CD1c-positive myeloid dendritic cell (primary cell): ENCODE data around the gene FYTTD1.
"Not testable (repeated sequence)": the region's sequence is repeated elsewhere in the genome, so short reads cannot be mapped to it uniquely, and the experiment has no call there.

Experiments
- DNase-seq: peaks from one replicate; pipeline ENCODE4 v3.0.0-alpha.2; 2016; ENCODE audit errors: extremely low spot score

FYTTD1 gene, protein sequence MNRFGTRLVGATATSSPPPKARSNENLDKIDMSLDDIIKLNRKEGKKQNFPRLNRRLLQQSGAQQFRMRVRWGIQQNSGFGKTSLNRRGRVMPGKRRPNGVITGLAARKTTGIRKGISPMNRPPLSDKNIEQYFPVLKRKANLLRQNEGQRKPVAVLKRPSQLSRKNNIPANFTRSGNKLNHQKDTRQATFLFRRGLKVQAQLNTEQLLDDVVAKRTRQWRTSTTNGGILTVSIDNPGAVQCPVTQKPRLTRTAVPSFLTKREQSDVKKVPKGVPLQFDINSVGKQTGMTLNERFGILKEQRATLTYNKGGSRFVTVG

DNA sequence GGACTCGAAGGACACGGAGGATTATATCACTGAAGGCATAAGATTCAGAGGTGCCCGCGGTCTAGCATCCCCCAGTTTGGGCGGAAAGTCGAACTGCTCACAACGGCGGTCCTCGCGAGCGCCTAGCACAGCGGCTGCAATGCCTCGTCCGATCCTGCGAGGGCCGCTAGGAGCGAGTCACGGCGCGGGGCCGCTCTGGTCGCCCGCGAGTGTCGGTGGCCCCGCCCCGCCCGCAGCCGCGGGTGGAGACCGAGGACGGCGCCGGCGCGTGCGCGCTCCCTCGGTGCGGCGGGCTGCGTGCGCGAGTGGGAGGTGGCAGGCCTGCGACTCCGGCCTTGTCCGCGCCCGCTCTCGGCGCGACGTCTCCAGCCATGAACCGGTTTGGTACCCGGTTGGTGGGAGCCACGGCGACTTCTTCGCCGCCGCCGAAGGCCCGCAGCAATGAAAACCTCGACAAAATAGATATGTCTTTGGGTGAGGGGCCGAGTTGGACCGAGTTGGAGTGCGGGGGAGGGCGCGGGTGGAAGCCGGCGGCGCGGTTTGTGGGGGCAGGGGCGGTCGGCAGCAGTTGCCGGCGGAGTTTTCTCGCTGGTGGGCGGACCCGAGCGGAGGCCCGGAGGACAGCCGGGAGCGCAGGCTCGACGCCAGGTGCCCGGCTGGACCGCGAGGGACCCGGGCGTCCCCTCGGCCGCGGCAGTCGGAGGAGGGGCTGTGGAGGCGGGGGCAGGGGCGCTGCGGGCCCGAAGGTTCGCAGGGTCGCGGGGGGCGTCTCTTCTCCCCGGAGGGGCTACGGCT is at the start of gene FYTTD1:
Gene FYTTD1, plus strand, starts transcription at position 283 of the 795 bp plus-strand sequence. Its CDS starts 89 bp downstream, at position 372.
- peak; percentile 96 for DNase-seq

DNA sequence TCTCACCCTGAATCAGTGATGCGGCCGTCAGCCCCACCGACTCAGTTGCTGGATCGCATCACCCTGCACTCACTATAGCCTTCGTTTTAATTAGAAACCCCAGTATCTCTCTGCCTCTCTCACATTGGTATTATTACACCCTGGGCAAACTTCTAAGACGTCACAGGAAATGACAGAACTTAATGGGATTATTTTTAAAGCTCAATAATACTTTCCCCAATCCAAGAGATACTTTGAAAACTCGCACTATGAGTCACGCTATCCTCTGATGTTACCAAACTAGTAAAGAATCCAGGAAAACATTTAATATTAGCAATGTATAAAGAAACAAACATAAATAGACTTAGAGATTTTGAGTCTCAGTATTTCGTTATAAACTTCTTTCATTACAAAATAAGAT is 49.6 kb upstream of the FYTTD1 start:
- no peak for DNase-seq

DNA sequence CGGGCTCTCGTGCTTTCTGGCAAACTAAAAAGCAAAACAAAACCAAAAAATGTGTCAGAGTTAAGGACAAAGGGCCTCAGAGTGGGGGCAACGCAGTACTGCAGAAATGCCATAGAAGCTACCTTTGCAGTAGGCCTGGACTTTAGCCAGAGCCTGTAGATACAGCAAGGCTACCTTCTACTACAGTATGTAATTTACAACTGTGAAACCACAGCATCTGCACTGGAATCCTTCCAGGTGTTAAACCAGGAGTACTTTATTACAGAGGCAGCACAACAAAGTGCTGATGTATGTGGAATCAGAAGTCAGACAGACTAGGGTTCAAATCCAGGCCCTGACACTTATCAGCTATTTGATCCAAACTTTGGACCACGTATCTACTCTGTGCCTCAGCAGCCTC is 47.8 kb upstream of the FYTTD1 start:
- no peak for DNase-seq

DNA sequence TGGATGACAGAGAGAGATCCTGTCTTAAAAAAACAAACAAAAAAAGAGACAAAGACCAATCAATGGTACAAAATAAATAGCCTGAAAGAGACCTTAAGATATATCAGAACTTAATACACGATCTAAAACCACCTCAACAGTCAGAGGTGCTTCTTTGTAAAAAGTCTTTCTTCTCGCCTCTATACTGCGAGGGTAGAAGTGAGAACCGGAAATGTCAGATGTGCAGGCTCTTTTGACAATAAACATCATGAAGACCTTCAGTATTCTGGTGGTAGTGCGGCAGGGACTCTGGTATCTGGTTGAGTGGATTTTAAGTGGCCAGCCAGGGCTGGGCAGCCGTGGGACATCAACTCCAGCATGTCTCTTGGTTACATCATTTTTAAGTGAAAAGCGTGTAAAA is 43.0 kb upstream of the FYTTD1 start:
- DNase-seq: no peak

DNA sequence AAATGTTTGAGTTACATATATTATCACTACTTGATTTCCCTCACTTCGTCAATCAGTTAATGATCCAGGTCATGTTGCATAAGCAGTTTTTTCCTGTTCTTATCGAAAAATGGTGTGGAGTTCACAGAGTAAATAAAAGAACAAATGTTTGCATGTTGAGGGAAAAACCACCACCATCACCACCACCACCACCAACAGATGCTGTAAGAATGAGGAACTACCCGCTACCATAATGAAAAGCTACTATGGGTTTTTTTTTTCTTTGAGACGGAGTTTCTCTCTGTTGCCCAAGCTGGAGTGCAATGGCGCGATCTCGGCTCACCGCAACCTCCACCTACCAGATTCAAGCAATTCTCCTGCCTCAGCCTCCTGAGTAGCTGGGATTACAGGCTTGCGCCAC is 40.5 kb upstream of the FYTTD1 start:
- peak; percentile 34 for DNase-seq

DNA sequence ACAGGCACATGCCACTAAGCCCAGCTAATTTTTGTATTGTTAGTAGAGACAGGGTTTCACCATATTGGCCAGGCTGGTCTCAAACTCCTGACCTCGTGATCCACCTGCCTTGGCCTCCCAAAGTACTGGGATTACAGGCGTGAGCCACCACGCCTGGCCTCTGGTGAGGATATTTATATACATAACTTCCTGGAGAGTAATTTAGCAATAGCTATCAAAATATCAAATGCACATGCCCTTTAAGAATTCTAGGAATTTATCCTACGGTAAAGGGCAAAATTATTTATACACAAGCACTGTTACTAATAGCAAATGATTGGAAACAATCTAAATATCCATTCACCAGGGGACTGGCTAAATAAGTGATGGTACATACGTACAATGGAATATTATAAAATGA is 38.7 kb upstream of the FYTTD1 start:
- DNase-seq: not testable (repeated sequence)

DNA sequence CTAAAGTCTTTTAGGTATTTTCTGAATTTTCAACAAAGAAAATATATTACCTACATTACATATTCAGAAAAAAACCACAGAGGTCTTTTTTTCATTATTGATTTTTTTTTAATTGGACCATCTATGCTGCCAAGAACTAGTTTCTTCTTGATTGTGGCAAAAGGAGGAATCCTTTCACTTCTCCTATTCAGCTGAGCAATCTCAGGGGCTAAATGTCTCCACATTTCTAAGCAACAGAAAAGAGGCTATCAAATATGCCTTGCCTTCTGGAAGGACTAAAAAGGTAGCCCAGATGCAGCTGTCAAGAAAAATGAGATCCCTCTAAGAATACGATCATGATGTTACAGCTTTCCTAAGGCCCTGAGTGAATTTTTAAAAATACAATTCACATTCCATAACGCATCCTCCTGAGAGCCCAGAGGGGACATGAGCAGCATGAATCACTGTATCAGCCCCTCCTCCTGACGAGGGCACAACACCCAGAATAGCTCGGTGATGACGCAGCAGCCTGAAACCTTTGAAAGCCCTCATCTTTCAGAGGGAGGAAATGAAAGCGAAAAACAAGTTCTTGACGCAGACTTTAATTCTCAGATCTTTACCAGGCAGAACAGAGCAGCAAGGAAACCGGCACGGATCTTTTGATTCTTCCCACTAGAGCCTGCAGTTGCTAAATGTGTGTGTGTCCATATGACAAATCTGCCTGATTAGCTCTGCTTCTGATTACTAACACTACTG is 37.5 kb upstream of the FYTTD1 start:
- DNase-seq: peak; percentile 96

DNA sequence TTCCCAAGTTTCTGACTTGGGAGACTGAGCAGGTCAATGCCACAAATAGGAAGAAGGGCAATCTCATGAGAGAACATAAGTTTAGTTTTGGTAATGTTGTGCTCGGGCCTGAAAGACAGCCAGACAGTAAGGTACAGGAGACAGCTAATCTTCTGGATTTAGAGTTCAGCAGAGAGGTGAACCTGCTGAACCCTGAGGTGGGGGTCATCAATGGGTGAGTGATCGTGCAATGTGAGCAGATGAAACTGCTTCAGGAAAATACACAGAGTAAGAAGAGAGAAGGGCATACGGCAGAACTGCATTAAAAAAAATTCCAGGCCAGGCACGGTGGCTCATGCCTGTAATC is 36.2 kb upstream of the FYTTD1 start:
- no peak for DNase-seq

DNA sequence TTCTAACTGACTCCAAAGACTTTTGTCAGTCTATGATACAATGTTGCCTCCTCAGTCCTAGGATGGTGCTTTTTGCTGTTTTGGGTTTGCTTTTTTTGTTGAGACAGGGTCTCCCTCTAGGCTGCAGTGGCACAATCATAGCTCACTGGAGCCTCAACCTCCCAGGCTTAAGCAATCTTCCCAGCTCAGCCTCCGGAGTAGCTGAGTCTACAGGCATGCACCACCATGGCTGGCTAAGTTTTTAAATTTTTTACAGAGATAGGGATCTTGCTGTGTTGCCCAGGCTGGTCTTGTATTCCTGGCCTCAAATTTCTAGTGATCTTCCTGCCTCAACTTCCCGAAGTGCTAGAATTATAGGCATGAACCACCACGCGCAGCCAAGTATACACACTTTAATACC is 35.4 kb upstream of the FYTTD1 start:
- DNase-seq: no peak

DNA sequence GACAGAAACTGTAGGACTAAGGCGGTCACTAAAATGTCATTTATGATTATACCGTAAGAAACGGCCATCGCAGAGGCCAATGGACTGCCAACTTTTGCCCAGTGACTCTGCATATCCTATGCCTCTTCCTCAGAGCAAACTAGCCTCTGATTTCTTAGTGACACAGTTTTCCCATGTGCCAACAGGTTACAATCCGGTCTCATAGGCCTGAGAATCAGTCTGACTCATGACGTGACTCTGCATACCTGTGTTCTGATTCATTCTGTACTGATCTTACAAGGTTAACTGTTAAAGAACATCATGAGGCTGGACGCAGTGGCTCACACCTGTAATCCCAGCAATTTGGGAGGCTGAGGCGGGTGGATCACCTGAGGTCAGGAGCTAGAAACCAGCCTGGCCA is 30.8 kb upstream of the FYTTD1 start:
- no peak for DNase-seq

DNA sequence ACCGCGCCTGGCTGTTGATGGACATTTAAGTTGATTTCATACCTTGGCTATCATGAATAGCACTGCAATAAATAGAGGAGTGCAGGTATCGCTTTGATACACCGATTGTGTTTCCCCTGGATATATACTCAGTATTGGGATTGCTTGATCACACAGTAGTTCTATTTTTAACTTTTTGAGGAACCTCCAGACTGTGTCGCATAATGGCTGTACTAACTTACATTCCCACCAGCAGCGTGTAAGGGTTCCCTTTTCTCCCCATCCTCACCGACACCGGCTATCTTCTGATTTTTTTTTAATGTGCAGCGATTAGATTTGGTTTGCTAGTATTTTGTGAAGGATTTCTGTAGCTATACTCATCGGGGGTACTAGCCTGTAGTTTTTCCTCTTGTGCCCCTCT is 29.0 kb upstream of the FYTTD1 start:
- DNase-seq: peak; percentile 37

DNA sequence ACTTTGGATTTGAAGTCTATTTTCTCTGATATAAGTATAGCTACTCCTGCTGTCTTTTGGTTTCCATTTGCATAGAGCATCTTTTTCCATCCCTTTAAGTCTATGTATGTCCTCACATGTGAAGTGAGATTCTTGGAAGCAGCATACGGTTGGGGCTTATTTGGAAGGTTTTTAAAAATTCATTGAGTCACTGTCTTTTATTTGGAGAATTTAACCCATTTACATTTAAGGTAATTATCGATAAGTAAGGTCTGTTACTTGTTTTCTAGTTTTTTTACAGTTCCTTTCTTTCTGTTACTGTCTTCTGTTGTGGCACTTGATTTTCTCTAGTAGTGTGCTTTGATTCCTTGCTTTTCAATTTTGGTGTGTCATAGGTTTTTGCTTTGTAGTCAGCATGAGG is 26.9 kb upstream of the FYTTD1 start:
- no peak for DNase-seq

DNA sequence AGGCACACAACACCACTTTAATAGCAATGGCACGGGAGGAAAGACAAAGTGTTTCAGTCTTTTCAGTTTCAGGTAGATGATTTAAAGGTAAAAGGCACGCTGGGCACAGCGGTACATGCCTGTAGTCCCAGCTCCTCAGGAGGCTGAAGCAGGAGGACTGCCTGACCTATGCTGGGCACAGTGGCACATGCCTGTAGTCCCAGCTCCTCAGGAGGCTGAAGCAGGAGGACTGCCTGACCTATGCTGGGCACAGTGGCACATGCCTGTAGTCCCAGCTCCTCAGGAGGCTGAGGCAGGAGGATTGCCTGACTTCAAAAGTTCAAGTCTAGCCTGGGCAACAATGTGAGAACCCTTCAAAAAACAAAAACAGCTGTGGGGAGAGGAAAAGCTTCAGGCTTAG is 21.8 kb upstream of the FYTTD1 start:
- DNase-seq: not testable (repeated sequence)

DNA sequence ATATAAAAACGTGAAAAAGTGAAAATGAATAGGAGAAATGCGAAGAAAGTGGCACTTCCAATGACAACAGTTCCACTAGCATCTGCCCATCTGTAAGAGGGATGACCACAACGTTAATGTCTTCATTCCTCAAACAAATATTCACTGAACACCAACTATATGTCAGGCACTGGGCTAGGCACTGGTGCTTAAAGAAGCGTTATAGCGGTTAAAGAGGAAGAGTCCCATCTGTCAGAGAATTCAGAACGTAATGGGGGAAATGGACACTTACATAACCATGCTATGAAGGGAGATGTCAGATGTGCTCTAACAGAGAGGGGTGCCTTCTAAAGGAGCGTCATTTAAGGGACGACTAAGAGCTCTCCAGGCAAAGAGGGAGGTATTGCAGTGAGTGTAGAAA is 21.2 kb upstream of the FYTTD1 start:
- peak; percentile 21 for DNase-seq

DNA sequence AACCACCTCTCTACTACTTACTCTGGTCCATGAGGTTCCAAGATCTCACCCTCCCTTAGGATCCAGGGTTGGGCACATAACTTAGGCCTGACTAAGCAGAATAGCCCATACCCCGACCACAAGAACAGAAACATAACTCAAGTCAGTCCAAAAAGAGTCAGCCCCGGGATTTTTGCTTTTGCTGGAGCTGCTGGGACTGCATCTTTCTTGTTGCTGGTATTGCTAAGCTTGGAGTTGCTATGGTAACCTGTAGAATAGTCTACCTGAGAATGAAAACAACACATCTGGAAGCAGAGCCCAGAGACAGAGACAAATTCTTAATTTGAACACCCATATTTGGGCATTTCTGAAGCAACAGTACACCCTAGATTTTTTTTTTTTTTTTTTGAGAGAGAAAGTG is 19.5 kb upstream of the FYTTD1 start:
- no peak for DNase-seq

DNA sequence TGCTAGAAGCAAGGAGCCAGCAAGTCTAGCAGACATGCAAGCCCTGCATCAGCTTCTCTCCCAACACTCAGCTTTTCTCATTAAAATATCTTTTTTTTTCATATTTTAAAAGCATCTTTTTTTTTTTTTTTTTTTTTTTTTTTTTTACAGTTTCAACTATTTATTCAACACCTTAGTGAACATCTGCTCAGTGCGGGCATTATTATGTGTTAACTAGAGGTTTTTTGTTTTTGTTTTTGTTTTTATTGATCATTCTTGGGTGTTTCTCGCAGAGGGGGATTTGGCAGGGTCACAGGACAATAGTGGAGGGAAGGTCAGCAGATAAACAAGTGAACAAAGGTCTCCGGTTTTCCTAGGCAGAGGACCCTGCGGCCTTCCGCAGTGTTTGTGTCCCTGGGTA is 18.9 kb upstream of the FYTTD1 start:
- not testable (repeated sequence) for DNase-seq

DNA sequence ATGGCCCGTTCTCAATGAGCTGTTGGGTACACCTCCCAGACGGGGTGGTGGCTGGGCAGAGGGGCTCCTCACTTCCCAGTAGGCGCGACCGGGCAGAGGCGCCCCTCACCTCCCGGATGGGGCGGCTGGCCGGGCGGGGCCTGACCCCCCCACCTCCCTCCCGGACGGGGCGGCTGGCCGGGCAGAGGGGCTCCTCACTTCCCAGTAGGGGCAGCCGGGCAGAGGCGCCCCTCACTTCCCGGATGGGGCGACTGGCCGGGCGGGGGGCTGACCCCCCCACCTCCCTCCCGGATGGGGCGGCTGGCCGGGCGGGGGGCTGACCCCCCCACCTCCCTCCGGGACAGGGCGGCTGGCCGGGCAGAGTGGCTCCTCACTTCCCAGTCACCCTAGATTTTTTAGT is 18.2 kb upstream of the FYTTD1 start:
- DNase-seq: not testable (repeated sequence)

DNA sequence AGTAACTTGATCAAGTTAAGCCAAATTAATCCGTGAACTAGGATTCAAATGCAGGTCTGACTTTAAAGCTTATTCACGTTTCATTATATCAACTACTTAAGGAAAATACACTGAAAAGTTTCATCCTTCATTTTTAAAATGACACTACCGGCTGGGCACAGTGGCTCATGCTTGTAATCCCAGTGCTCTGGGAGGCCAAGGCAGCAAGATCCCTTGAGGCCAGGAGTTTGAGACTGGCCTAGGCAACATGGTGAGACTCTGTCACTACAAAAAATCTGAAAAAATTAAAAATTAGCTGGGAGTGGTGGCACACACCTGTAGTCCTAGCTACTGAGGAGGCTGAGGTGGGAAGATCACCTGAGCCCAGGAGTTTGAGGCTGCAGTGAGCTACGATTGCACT is 16.6 kb upstream of the FYTTD1 start:
- no peak for DNase-seq

DNA sequence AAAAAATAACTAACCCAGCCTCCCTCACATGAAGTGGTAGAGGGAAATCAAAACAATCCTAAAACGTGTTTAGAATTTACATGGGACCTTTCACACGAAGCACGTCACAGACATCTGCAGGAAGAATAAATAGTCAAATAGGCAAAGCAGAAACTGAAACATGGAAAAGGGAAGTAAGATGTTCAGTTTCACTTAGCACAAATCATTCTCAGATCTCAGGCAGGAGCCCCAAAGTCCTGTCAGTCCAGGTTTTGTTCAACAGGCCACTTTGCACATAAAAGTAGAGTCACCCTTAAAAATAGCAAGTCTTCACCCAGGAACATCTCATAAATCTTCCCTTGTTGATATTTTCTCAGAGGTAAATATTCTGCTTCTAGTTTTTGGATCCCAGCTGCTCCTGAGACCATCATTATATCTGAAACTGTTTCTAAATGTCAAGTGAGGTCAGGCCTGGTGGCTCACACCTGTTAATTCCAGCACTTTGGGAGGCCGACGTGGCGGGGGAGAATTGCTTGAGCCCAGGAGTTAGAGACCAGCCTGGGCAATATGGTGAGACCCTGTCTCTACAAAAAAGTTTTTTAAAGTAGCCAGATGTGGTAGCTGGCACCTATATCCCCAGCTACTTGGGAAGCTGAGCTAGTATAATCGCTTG is 14.9 kb upstream of the FYTTD1 start:
- DNase-seq: peak; percentile 76

DNA sequence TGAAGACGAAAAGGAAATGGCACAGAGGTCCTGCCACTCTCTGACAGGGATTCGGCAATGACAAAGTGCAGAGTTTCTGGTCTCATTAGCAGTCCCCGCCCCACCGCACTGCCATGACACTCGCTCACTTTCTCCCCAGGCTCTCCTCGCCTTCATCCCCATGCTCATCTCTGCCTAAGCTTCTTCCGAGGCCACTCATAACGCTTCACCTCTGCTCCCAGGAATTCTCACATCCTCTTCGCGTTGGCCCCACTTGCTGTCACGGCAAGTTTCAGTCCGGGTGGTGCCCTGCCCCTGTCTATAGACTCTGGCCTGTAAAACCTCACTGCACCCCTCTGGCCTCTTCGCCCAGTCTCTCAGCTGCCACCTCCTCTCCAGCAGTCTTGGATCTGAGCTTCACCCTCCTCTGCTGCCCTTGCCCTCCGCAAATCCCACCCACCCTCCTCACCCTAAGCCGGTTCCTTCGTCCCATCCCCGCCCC is 13.6 kb upstream of the FYTTD1 start:
- DNase-seq: peak; percentile 74

DNA sequence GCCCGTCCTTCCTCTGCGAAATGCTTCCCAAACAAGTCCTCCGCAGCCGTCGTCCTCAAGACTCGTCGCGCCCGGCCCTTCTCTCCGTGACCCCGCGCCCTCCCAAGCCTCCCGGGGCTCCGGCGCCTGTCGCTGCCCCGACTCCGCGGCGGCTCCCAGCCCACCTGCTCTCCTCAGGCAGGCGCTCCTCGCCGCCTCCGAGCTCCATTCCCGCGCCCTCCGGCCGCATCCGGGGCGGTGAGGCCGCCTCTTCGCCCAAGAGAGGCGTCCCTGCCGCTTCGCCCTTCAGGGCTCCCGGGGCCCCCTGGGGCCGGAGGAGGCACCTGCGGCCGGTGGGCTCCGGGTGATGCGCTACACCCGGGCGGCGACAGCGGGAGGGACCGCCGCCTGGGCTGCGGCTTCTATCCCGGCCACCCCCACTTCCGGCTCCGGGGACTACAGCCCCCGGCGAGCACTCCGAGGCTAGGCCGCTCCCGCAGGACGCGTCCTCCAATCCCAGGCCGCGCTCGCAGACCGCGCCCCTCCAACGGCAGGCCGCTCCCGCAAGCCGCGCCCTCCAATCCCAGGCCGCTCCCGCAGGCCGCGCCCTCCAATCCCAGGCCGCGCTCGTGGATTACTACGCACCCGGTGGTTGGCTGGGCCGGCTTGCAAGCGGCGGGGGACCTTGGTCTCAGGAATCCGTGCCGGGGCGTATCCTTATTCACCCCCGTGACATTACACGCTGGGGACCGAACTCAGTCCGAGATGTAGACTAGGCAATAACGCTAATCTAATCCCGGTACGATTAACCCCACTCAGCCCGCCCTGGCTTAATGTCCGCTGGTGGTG is 13.0 kb upstream of the FYTTD1 start, which contains the start of gene RUBCN:
Gene RUBCN, minus strand, starts transcription at position 414 of the 828 bp plus-strand sequence. Its CDS starts 185 bp downstream, at position 229.
- DNase-seq: peak; percentile 98
